ENCODE data around the gene ZNF674. TPM values are rescaled to one million over a fixed set of nuclear protein-coding genes. Genes with fewer than 3 reads are reported as not detected.

ZNF674 gene
- total and polyA plus RNA-seq, 4 donors: 1.2 to 11.3 (median 2.9) TPM

DNA sequence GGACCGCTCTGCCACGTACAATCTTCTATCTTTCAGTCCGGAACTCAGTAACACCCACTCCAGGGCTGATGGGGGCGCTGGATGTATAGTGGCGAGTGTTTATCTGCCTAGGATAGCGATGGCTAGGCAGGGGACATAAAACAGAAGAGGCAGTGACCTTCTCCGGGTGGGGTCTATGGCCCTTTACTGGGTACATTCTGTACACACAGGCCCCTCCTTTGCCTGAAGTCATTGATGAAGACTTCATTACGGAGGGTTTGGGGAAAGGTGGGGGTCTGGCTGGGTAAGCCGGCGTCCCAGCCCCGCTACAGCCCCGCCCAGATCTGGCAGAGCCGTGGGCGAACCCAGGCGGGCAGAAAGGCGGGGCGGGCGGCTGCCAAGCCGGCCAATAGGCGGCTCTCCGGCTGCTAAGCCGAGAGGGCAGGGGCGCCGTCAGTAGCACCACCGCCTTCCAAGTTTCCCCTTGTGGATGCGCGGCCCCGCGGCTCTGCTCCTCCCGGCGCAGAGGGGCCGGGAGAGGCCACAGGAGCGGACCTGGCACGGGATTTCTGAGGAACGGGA is 28.2 kb upstream of the ZNF674 start, which contains the start of gene CHST7:
CHST7 (plus strand) TSS at position 435 of the 561 bp plus-strand sequence. CDS start 167 bp downstream, outside the sequence.
- peak; percentile 68 for ATAC-seq (ENCODE audit: insufficient read depth, low FRiP score)
- TF ChIP-seq, protein P1, sequence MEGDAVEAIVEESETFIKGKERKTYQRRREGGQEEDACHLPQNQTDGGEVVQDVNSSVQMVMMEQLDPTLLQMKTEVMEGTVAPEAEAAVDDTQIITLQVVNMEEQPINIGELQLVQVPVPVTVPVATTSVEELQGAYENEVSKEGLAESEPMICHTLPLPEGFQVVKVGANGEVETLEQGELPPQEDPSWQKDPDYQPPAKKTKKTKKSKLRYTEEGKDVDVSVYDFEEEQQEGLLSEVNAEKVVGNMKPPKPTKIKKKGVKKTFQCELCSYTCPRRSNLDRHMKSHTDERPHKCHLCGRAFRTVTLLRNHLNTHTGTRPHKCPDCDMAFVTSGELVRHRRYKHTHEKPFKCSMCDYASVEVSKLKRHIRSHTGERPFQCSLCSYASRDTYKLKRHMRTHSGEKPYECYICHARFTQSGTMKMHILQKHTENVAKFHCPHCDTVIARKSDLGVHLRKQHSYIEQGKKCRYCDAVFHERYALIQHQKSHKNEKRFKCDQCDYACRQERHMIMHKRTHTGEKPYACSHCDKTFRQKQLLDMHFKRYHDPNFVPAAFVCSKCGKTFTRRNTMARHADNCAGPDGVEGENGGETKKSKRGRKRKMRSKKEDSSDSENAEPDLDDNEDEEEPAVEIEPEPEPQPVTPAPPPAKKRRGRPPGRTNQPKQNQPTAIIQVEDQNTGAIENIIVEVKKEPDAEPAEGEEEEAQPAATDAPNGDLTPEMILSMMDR (IDR thresholded peaks at IDR 0.05; ENCODE audit: control extremely low read depth, extremely low read depth): no peak
- WGBS, 2 donors: 3 to 33% methylated on average over 11 to 35 of the region's 35 CpGs
- H3K27me3 ChIP-seq (ENCODE audit: control insufficient read depth in 3 of 3, insufficient read depth in 3 of 3, low read length in 2 of 3): peaks cover 0 to 12% (median 2%) of the 10 kb centered on the region in 3 donors
- no peak within 1 kb of the TSS for H3K9ac ChIP-seq (ENCODE audit: insufficient read depth in 1 of 2, low read length in 2 of 2)
- peaks cover 2 to 7% (median 4%) of the 10 kb centered on the region in 5 donors for H3K4me1 ChIP-seq (ENCODE audit: control insufficient read depth in 5 of 5, insufficient read depth in 5 of 5, low read length in 5 of 5)
- H3K36me3 ChIP-seq (ENCODE audit: control insufficient read depth in 4 of 4, insufficient read depth in 4 of 4, low read length in 4 of 4): no peaks in the 10 kb centered on the region
- peak within 1 kb of the TSS; percentile 77 to 89 for H3K27ac ChIP-seq (ENCODE audit: low read depth in 1 of 2, low read length in 1 of 2)
- peaks cover 0 to 13% (median 0%) of the 10 kb centered on the region in 4 donors for H3K9me3 ChIP-seq (ENCODE audit: control insufficient read depth in 4 of 4, insufficient read depth in 3 of 4, low read length in 3 of 4)
- peak; percentile 58 to 63 (median 62) for DNase-seq
- peak within 1 kb of the TSS; percentile 25 for H3K4me3 ChIP-seq

DNA sequence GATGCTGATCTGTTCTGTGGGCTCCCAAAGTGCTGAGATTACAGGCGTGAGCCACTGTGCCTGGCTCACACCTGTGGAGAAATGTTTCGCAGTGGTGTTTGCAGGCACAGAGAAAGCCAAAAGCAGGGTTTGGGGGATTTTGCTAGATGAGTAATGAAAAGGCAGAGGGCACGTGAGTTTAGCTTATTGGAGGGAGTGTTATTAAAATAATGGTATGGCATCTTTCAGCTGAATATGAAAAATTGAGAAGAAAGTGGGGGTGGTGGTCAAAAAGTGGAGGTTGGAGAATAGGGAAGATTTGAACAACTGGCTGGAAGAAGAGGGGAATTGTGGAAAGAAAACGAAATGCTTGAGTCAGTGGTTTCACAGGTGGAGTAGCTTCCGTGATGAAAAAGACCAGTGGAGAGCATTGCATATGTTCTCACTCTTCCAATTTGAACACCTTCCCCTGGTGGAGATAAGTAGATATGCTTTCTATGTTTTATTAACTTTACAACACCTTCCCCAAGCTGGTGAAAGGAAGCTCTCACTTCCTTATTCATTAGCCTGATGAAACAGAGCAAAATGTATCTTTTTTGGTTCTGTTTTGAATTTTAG is 27.2 kb upstream of the ZNF674 start:
- TF ChIP-seq, protein P1 (IDR thresholded peaks at IDR 0.05; ENCODE audit: control extremely low read depth, extremely low read depth): no peak
- H3K4me3 ChIP-seq: no peak overlapping the region
- H3K27ac ChIP-seq (ENCODE audit: low read depth in 1 of 2, low read length in 1 of 2): no peak overlapping the region
- ATAC-seq (ENCODE audit: insufficient read depth, low FRiP score) (no peak), DNase-seq (no peak)
- peaks cover 0 to 7% (median 3%) of the 10 kb centered on the region in 5 donors for H3K4me1 ChIP-seq (ENCODE audit: control insufficient read depth in 5 of 5, insufficient read depth in 5 of 5, low read length in 5 of 5)
- no peak overlapping the region for H3K9ac ChIP-seq (ENCODE audit: insufficient read depth in 1 of 2, low read length in 2 of 2)
- H3K9me3 ChIP-seq (ENCODE audit: control insufficient read depth in 4 of 4, insufficient read depth in 3 of 4, low read length in 3 of 4): peaks cover 0 to 13% (median 0%) of the 10 kb centered on the region in 4 donors
- H3K36me3 ChIP-seq (ENCODE audit: control insufficient read depth in 4 of 4, insufficient read depth in 4 of 4, low read length in 4 of 4): no peaks in the 10 kb centered on the region
- 64 to 69% methylated on average over 5 of the region's 5 CpGs for WGBS, 2 donors
- H3K27me3 ChIP-seq (ENCODE audit: control insufficient read depth in 3 of 3, insufficient read depth in 3 of 3, low read length in 2 of 3): peaks cover 0 to 12% (median 2%) of the 10 kb centered on the region in 3 donors

DNA sequence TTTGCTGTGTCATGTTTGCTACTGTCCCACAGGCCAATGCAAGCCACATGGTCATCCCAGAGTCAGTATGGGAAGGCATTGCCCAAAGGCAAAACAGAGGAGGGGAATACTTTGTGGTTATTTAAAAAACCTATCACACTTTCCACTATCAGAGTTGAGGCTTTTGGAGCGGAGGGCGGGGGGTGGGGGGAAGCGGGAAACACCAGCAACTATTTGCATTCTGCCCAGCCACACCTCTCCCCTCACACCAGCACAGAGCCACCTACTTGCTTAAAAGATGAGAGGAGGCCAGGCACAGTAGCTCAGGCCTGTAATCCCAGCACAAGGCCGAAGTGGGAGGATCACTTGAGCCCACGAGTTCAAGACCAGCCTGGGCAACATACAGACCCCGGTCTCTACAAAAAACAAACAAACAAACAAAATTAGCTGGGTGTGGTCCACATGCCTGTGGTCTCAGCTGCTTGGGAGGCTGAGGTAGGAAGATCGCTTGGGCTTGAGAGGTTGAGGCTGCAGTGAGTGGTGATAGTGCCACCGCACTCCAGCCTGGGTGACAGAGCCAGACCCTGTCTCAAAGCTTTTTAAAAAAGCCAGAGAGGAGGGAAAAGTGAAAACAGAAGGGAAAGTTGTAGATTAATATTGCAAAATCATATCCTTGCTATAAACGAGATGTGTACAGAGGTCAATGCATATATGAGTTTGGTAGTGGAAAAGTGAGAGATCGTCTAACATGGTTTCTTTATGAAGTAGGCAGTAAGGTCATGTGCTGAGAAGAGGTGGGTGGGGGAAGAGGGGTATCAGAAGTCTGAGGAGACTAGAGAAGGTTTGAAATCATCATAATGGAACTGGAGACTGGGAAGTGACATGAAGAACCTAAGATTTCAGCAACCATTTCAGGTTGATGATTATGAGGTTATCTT is 26.5 kb upstream of the ZNF674 start:
- no peak overlapping the region for H3K9ac ChIP-seq (ENCODE audit: insufficient read depth in 1 of 2, low read length in 2 of 2)
- no peaks in the 10 kb centered on the region for H3K36me3 ChIP-seq (ENCODE audit: control insufficient read depth in 4 of 4, insufficient read depth in 4 of 4, low read length in 4 of 4)
- no peak overlapping the region for H3K27ac ChIP-seq (ENCODE audit: low read depth in 1 of 2, low read length in 1 of 2)
- peaks cover 0 to 7% (median 3%) of the 10 kb centered on the region in 5 donors for H3K4me1 ChIP-seq (ENCODE audit: control insufficient read depth in 5 of 5, insufficient read depth in 5 of 5, low read length in 5 of 5)
- WGBS, 2 donors: 75 to 88% methylated on average over 10 of the region's 10 CpGs
- peaks cover 0 to 13% (median 0%) of the 10 kb centered on the region in 4 donors for H3K9me3 ChIP-seq (ENCODE audit: control insufficient read depth in 4 of 4, insufficient read depth in 3 of 4, low read length in 3 of 4)
- no peak overlapping the region for H3K4me3 ChIP-seq
- H3K27me3 ChIP-seq (ENCODE audit: control insufficient read depth in 3 of 3, insufficient read depth in 3 of 3, low read length in 2 of 3): peaks cover 0 to 10% (median 2%) of the 10 kb centered on the region in 3 donors
- TF ChIP-seq, protein P1 (IDR thresholded peaks at IDR 0.05; ENCODE audit: control extremely low read depth, extremely low read depth): no peak
- DNase-seq: no peak
- no peak for ATAC-seq (ENCODE audit: insufficient read depth, low FRiP score)

Measured in lung (tissue), 12 donors.